Measurements from ENCODE around the gene C1QC.

Gene C1QC

GRCh38 chr1:22683547-22683946, 40.1 kb downstream of the C1QC start:
- DNase-seq: no peak

- no peak for DNase-seq
Observed at GRCh38 chr1:22685591-22686059, 42.2 kb downstream of the C1QC start.

GRCh38 chr1:22687191-22687590, 43.8 kb downstream of the C1QC start:
- DNase-seq: no peak

GRCh38 chr1:22688466-22688865, 45.0 kb downstream of the C1QC start:
- no peak for DNase-seq

- DNase-seq: no peak
Observed at GRCh38 chr1:22689505-22689904, 46.1 kb downstream of the C1QC start.

GRCh38 chr1:22691031-22691753, 47.8 kb downstream of the C1QC start:
- DNase-seq: no peak

GRCh38 chr1:22694172-22694571, 50.7 kb downstream of the C1QC start:
- no peak for DNase-seq

GRCh38 chr1:22696610-22697009, 53.2 kb downstream of the C1QC start:
- no peak for DNase-seq
